ENCODE data around the gene TAOK3. TPM values are rescaled to one million over a fixed set of nuclear protein-coding genes. Genes with fewer than 3 reads are reported as not detected.
"Not testable (repeated sequence)": the region's sequence is repeated elsewhere in the genome, so short reads cannot be mapped to it uniquely, and the experiment has no call there.

The TAOK3 gene
- polyA plus RNA-seq, 3 donors, result 30.5 to 30.7 (median 30.5) TPM

DNA sequence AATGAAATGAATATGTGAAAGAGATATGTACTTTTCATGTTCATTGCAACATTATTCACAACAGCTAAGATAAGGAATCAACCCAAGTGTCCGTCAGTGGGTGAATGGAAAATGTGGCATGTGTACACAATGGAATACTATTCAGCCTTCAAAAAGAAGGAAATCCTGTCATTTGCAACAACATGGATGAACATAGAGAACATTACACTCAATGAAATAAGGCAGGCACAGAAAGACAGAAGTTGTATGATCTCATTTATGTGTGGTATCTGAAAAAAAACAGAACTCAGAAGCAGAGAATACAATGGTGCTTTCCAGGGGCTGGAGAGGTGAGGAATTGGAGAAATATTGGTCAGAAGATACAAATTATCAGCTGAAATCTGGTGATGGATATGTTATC lies 54.0 kb downstream of the TAOK3 start:
- DNase-seq (ENCODE audit: extremely low read depth in 1 of 11, low read depth in 9 of 11, low spot score in 4 of 11), result no peak

DNA sequence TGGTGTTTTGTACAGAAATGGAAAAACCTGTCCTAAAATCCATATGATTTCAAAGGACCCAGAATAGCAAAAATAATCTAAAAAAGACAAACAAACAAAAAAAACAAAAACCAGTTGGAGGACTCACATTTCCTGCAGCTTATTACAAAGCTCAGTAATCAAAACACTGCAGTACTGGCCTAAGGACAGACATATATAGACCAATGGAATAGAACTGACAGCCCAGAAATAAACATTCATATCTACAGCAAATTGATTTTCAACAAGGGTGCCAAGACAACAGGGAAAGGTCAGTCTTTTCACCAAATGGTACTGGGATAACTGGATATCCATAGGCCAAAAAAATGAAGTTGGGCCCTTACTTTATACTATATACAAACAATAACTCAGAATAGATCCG lies 55.0 kb downstream of the TAOK3 start:
- no peak for DNase-seq (ENCODE audit: extremely low read depth in 1 of 11, low read depth in 9 of 11, low spot score in 4 of 11)

DNA sequence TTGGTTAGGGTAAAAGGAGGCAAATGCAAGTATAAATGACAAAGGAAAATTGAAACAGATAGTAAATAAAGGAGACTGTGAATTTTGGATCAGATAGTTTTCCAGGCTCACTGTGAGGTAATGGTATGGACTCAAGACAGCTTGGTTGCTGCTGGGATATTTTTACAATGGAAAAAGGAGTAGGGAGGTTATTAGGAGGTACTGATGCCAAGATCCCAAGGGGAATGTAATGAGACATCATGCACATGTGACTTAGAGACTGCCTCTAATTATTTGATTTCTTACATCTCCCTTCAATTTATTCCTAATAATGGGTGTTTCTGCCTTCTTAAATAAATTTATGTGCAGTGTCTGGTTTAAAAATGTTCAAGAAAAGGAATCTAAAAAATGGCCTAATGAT lies 56.9 kb downstream of the TAOK3 start:
- no peak for DNase-seq (ENCODE audit: extremely low read depth in 1 of 11, low read depth in 9 of 11, low spot score in 4 of 11)

DNA sequence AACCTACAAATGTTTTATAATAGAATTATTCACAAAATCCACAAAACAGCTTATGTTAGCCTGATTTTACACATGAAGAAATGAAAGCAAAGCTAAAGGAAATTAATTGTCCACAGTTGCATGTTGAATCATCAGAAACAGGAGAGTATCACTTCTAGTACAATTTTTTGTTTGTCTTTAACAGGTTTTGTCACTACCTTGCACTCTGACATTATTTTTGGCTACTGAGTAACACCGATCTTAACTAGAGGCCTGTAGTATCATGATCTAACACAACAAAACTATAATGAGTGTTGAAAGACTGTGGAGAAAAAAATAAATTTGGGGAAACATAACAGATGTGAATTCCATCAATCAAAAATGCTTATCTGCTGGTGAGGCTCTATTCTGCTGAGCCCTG lies 60.1 kb downstream of the TAOK3 start:
- DNase-seq (ENCODE audit: extremely low read depth in 1 of 11, low read depth in 9 of 11, low spot score in 4 of 11), result no peak

DNA sequence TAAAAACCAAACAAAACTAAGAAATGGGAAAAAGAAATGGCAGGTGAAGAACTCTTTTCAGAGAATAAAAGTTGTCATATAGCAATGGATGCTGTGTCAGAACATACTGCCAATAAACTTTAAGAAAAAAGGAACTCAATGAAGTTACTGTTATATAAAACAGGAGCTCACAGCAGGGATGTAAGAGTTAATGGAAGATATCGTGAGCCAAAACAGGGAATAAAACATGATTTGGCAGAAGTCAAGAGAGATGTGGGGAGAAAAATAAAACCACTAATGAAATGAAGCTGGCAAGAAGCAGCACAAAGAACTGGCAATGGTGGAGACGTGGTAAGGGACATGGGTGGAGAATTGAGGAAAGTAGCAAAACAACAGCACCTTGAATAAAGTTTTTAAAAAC lies 61.0 kb downstream of the TAOK3 start:
- no peak for DNase-seq (ENCODE audit: extremely low read depth in 1 of 11, low read depth in 9 of 11, low spot score in 4 of 11)

DNA sequence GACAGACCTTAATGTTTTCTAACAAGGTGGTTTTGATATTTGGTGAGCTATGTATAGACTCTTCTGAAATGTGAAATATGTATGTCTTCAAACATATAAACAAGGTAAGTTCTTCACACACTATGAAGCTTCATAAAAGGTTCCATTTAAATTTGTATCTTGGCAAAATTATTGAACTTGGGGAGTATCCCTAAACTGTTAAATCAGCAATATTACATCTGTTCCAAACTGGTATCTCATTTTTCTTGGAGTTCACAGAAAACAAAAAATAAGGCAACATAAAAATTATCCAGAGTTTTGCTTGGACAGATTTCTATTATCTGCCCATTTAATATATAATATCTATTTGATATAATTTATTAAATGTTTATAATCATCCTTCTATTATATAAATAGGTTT lies 62.4 kb downstream of the TAOK3 start:
- no peak for DNase-seq (ENCODE audit: extremely low read depth in 1 of 11, low read depth in 9 of 11, low spot score in 4 of 11)

DNA sequence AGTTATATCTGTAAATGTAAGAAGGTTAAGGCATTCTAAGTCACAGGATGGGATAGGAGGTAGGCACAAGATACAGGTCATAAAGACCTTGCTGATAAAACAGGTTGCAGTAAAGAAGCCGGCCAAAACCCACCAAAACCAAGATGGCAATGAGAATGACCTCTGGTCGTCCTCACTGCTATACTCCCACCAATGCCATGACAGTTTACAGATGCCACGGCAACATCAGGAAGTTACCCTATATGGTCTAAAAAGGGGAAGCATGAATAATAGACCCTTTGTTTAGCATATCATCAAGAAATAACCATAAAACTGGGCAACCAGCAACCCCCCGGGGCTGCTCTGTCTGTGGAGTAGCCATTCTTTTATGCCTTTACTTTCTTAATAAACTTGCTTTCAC lies 64.7 kb downstream of the TAOK3 start:
- DNase-seq (ENCODE audit: extremely low read depth in 1 of 11, low read depth in 9 of 11, low spot score in 4 of 11), result not testable (repeated sequence)

DNA sequence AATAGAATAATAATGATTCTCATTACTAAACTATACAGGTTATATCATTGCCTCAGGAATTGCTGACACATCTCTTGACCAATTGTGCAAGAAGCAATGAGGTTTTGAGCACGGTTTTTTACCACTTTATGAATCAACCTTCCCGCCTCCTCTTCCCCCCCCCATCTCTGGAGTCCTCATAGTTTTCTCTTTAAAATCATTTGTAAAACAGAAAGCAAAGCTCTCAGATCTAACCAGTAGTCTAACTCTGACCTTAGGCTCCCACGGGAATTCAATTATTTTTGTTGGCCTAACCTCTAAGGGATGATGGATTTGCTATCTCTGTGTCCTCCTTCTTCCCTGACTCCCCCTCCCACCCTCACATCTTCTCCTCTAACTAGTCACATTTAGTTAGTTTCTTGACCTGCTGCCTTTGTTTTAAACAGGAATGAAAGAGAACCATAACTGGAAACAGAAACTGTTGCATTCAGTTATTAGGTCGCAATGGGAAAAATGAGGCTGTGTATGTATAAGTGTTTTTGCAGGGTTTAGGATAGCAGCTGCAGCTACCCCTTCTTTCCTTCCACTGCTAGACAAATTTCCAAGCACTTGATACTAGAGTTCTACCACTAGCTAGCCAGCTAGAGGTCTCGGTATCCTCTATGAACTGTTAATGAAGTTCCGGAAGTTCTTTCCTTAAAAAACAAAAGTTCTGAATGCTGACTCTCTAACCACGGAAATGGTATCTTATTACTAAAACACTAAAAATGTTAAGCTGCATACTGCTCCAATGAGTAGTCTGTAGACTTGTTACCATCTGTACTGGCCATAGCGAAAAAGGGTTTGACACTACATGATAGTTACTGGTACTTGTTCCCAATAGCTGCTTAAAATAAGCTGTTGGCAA lies 65.4 kb downstream of the TAOK3 start:
- DNase-seq (ENCODE audit: extremely low read depth in 1 of 11, low read depth in 9 of 11, low spot score in 4 of 11), result no peak

DNA sequence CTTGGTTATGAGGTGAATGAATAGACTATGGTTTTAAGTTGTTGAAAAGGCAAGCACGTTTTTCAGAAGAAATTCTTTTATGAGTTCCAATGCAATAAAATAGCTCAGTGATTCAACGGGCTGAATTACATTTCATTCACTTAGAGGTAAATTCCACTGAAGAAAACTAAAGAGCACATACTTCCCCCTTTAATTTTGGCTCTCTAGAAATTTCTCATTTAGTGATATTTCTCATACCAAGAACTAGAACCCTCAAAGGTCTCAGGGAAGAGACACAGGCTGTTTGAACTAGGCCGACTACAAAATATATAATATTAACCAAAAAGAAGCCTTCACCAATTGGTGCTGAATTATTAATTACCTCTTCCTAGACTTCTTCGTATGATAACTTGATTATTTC lies 68.6 kb downstream of the TAOK3 start:
- no peak for DNase-seq (ENCODE audit: extremely low read depth in 1 of 11, low read depth in 9 of 11, low spot score in 4 of 11)

DNA sequence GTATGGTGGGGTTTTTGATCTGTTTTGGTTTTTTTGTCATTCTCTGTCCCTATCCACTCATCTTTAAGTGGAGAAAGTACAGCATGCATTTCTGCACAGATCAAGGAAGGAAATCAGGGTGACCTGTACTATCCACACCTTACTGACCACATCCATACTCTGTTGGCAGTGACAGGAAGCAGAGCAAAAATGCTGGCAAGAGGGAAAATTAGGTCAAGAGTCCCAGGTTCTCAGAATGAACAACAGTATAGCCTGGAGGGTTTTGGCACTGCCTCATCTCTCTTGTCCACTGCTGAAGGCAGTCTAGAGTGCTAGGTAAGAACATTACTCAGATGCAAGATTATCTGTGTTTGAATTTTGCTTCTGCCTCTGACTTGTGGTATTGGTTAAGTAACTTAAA lies 70.7 kb downstream of the TAOK3 start:
- DNase-seq (ENCODE audit: extremely low read depth in 1 of 11, low read depth in 9 of 11, low spot score in 4 of 11), result no peak

DNA sequence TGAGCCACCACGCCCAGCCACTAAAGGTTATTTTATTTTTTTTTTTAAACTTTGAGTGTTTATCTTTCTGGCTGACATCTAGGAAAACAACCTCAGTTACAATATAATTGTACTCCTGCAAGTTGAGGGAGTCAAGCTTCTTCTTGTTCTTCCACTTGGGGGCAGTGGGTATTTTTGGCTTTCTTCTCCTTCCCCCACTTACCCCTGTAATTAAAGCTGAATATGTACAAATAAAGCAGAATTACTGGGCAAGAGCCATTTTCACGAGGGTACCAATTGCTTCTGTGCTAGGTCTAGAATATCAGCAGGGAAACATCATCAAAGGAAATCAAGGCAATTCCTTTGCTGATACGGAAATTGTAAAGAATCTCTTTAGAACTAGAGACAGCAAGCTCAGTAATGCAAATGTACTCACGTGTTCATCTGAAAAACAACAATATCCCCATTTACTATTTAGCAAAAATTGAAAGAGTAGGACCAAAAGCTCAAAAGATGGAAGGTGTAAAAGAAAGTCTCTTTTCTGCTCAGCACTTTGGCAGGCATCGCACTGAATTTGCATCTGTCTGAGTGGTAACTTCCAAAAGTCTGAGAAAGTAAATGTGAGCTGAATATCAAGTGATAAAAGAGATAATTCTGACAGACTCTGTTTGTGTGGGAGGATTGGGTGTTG lies 72.8 kb downstream of the TAOK3 start:
- DNase-seq (ENCODE audit: extremely low read depth in 1 of 11, low read depth in 9 of 11, low spot score in 4 of 11), result no peak

DNA sequence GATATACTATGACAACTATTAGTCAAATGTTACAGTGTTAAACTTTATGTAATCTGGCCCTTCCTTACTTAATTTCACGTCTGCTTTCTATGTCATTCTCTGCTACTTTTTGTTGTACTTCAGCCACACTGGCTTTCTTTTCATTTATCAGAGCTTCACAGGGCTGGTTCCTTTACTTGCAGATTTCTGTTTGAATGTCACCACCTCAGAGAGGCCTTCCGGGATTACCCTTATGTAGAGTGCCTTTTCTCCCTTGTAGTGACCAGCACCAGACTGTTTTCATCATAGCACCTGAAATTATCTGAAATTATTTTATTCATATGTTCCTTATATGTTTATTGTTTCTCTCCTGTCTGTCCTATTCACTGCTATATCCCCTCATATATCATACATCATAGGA lies 75.4 kb downstream of the TAOK3 start:
- DNase-seq (ENCODE audit: extremely low read depth in 1 of 11, low read depth in 9 of 11, low spot score in 4 of 11), result no peak

DNA sequence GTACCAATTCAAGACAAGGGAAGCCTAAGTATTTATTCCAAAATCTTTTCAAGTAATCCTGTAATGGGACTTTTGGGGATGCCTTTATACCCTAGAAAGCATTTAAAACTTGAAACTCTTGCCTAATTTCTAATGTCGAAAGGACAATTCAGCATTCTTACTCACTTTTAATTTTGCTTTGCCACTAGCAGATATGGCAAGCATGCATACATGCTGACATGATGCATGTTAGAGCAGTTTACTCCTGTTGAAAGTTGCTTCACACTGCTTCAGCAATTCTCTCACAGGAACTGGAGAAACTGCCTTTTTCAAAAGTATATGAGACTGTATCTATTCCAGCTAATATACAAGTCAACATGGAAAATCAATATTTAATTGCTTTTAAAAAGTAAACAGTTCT lies 79.9 kb downstream of the TAOK3 start:
- no peak for DNase-seq (ENCODE audit: extremely low read depth in 1 of 11, low read depth in 9 of 11, low spot score in 4 of 11)

DNA sequence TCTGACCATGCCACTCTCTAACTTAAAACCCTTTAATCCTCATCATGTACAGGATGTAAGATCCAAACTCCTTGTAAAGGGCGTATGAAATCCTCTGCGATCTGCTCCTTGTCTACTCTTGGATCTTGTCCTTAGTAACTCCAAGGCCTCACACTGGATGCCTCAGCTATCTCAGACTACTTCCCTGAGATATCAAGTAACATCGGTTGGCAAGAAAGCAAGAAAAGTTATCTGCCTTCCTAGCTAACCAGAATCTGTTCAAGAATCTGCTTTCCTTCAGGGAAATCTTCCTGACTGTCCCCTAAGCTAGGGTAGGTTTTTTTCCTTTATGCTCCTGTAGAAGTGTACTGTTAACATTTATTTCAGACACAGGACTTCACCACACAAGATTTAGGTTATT lies 82.6 kb downstream of the TAOK3 start:
- no peak for DNase-seq (ENCODE audit: extremely low read depth in 1 of 11, low read depth in 9 of 11, low spot score in 4 of 11)

DNA sequence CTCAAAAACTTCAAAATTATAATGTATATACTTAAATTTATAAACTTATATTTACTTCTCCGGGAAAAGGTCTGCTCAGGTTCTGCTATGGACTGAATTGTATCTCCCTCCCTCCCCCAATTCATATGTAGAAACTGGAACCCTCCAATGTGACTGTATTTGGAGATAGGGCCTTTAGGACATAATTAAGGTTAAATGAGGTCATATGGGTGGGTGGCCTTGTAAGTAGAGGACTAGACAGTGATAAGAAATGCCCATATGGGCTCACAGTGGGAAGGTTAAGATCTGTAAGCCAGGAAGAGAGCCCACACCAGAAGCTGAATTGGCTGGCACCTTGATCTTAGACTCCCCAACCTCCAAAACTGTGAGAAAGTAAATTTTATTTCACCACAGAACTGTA lies 84.5 kb downstream of the TAOK3 start:
- DNase-seq (ENCODE audit: extremely low read depth in 1 of 11, low read depth in 9 of 11, low spot score in 4 of 11), result no peak

DNA sequence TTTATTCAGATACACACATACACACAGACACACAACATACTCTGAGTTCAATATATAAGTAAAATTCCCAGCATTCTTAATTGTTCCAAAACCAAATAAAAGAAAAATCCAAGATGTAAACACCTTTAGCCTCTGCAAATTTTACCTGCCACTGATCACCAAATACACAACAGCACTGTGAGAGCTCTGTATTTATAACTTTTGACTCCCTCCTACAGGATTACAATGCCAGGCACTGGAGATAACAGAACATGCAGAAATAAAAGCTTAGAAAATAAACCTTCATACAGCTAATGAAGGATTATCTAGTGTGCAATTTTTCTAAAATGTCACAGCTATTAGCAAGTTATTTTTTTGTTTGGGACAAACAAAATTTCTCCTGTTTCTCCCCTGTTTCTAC lies 85.0 kb downstream of the TAOK3 start:
- no peak for DNase-seq (ENCODE audit: extremely low read depth in 1 of 11, low read depth in 9 of 11, low spot score in 4 of 11)

DNA sequence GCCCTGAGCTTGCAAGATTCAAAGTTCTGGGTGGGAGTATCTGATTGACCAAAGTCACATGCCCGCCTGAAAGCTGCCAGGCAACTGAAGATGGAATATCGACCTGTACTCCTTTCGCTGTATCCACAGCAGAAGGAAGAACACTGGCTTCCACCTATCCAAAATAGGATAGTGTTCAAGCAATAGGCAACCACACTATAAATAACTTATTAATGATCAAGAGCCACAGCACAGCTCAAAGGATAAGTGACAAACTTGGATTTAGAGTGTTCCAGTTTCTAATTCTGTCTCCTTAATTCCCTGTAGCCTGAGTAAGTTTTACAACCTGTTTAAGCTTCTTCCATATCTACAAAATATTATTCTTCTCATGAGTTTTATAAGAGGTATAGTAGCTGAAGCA lies 89.9 kb downstream of the TAOK3 start:
- no peak for DNase-seq (ENCODE audit: extremely low read depth in 1 of 11, low read depth in 9 of 11, low spot score in 4 of 11)

DNA sequence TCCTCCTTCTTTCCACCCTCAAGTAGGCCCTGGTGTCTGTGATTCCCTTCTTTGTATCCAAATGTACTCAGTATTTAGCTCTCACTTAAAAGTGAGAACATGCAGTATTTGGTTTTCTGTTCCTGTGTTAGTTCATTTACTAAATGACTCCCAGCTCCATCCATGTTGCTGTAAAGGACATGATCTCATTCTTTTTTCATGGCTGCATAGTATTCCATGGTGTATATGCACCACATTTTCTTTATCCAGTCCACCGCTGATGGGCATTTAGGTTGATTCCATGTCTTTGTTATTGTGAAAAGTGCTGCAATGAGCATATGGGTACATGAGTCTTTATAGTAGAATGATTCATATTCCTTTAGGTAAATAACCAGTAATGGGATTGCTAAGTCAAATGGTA lies 94.4 kb downstream of the TAOK3 start:
- not testable (repeated sequence) for DNase-seq (ENCODE audit: extremely low read depth in 1 of 11, low read depth in 9 of 11, low spot score in 4 of 11)

DNA sequence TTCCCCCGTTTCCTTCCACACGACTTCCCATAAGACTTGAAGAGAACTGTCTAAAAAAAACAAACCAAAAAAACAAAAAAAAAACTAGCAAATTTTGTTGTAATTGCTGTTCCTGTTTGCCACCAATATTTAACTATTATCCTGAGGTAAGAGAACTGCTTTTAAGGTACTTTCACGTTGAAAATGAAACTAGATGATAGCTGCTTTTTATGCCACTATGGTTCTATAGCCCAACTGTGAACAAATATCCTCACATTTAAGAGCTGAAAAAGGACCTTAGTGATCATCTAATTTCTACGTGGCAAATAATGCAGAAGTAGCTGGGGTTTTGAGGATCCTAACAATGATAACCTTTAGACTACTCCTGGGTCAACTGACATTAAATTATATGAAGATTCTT lies 98.6 kb downstream of the TAOK3 start:
- DNase-seq (ENCODE audit: extremely low read depth in 1 of 11, low read depth in 9 of 11, low spot score in 4 of 11), result no peak

DNA sequence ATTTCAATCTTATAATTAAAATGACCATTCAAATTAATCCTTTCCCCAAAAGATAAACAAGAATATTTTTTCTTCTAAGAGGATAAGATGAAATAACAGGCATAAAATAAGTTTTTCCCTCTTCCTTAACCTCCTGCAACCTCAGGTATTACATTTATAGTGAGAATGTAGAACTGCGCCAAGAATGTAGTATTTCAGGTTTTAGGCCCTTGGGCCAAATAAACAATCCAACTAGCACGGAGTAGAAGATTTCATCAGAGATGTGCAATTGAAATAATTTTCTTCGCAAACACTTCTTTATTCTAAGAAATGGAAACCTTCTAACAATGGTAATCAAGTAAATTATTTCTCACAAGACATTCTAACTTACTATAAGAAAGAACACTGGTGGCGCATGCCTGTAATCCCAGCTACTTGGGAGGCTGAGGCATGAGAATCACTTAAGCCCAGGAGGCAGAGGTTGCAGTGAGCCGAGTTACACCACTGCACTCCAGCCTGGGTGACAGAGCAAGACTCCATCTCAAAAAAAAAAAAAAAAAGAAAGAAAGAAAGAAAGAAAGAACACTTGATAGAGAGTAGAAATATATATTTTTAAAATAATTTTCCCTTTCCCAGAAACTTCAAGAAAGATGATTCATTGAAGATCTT lies 100.8 kb downstream of the TAOK3 start:
- peak; percentile 17 to 58 (median 26) for DNase-seq (ENCODE audit: extremely low read depth in 1 of 11, low read depth in 9 of 11, low spot score in 4 of 11)
